ENCODE results near the gene SYNM. TPM values are rescaled to one million over a fixed set of nuclear protein-coding genes. Genes with fewer than 3 reads are reported as not detected.

SYNM gene
- total and polyA plus RNA-seq, 2 experiments from 2014 or later, result 9.7 to 13.8 TPM

- no peak for DNase-seq (ENCODE audit: low spot score)
- no peaks in the 10 kb centered on the region for H3K79me2 ChIP-seq
- H3K27ac ChIP-seq, result no peak overlapping the region
- no peaks in the 10 kb centered on the region for H3K9me2 ChIP-seq (replicated peaks; ENCODE audit: insufficient read depth)
- no peaks in the 10 kb centered on the region for H3K36me3 ChIP-seq (replicated peaks; ENCODE audit: insufficient read depth, low read depth)
- WGBS (ENCODE audit: low lambda C conversion rate, missing lambda C conversion rate), result 96% methylated on average over 10 of the region's 10 CpGs
- no peaks in the 10 kb centered on the region for H3K9me3 ChIP-seq (ENCODE audit: low read depth)
- H3K4me2 ChIP-seq, result no peak overlapping the region
- no peaks in the 10 kb centered on the region for H4K20me1 ChIP-seq (ENCODE audit: insufficient read depth, poor library complexity, severe bottlenecking)
- no peaks in the 10 kb centered on the region for H3K27me3 ChIP-seq
- TF ChIP-seq EZH2phosphoT487 (IDR thresholded peaks at IDR 0.05; ENCODE audit: low read depth, severe bottlenecking, unreplicated experiment), result no peak
- TF ChIP-seq CTCF (IDR thresholded peaks at IDR 0.05; ENCODE audit: poor library complexity), result no peak
- TF ChIP-seq EZH2 (IDR thresholded peaks at IDR 0.05; ENCODE audit: borderline replicate concordance), result no peak
- H2AFZ ChIP-seq, result no peak overlapping the region
- no peak overlapping the region for H3K4me3 ChIP-seq
- no peaks in the 10 kb centered on the region for H3K4me1 ChIP-seq (ENCODE audit: insufficient read depth)
Observed at GRCh38 chr15:99084965-99085364, 19.9 kb upstream of the SYNM start.

- Histone ChIP-seq H3K27ac (no peak overlapping the region), H2AFZ (no peak overlapping the region), H3K9me2 (replicated peaks; ENCODE audit: insufficient read depth) (no peaks in the 10 kb centered on the region), H3K4me2 (no peak overlapping the region), H3K79me2 (no peaks in the 10 kb centered on the region), H4K20me1 (ENCODE audit: insufficient read depth, poor library complexity, severe bottlenecking) (no peaks in the 10 kb centered on the region), H3K4me1 (ENCODE audit: insufficient read depth) (no peaks in the 10 kb centered on the region), H3K9me3 (ENCODE audit: low read depth) (no peaks in the 10 kb centered on the region), H3K36me3 (replicated peaks; ENCODE audit: insufficient read depth, low read depth) (no peaks in the 10 kb centered on the region), H3K4me3 (no peak overlapping the region), H3K27me3 (no peaks in the 10 kb centered on the region)
- DNase-seq (ENCODE audit: low spot score), result no peak
- 88% methylated on average over 8 of the region's 8 CpGs for WGBS (ENCODE audit: low lambda C conversion rate, missing lambda C conversion rate)
- TF ChIP-seq EZH2phosphoT487 (IDR thresholded peaks at IDR 0.05; ENCODE audit: low read depth, severe bottlenecking, unreplicated experiment) (no peak), EZH2 (IDR thresholded peaks at IDR 0.05; ENCODE audit: borderline replicate concordance) (no peak), CTCF (IDR thresholded peaks at IDR 0.05; ENCODE audit: poor library complexity) (no peak)
Observed at GRCh38 chr15:99085413-99086326, 19.2 kb upstream of the SYNM start.

- TF ChIP-seq EZH2phosphoT487 (IDR thresholded peaks at IDR 0.05; ENCODE audit: low read depth, severe bottlenecking, unreplicated experiment), result no peak
- no peak for TF ChIP-seq EZH2 (IDR thresholded peaks at IDR 0.05; ENCODE audit: borderline replicate concordance)
- Histone ChIP-seq H2AFZ (no peak overlapping the region), H4K20me1 (ENCODE audit: insufficient read depth, poor library complexity, severe bottlenecking) (no peaks in the 10 kb centered on the region), H3K36me3 (replicated peaks; ENCODE audit: insufficient read depth, low read depth) (no peaks in the 10 kb centered on the region), H3K4me2 (no peak overlapping the region), H3K27me3 (no peaks in the 10 kb centered on the region), H3K4me3 (no peak overlapping the region), H3K4me1 (ENCODE audit: insufficient read depth) (no peaks in the 10 kb centered on the region), H3K9me3 (ENCODE audit: low read depth) (no peaks in the 10 kb centered on the region), H3K27ac (no peak overlapping the region), H3K9me2 (replicated peaks; ENCODE audit: insufficient read depth) (no peaks in the 10 kb centered on the region), H3K79me2 (no peaks in the 10 kb centered on the region)
- WGBS (ENCODE audit: low lambda C conversion rate, missing lambda C conversion rate), result 89% methylated on average over 2 of the region's 2 CpGs
- no peak for DNase-seq (ENCODE audit: low spot score)
Observed at GRCh38 chr15:99086327-99086667, 18.6 kb upstream of the SYNM start.

- H2AFZ ChIP-seq, result no peak overlapping the region
- no peak overlapping the region for H3K27ac ChIP-seq
- no peaks in the 10 kb centered on the region for H3K27me3 ChIP-seq
- TF ChIP-seq CTCF (IDR thresholded peaks at IDR 0.05; ENCODE audit: poor library complexity) (no peak), EZH2phosphoT487 (IDR thresholded peaks at IDR 0.05; ENCODE audit: low read depth, severe bottlenecking, unreplicated experiment) (no peak)
- H3K36me3 ChIP-seq (replicated peaks; ENCODE audit: insufficient read depth, low read depth), result no peaks in the 10 kb centered on the region
- H3K79me2 ChIP-seq, result no peaks in the 10 kb centered on the region
- no peak overlapping the region for H3K4me3 ChIP-seq
- H3K9me2 ChIP-seq (replicated peaks; ENCODE audit: insufficient read depth), result no peaks in the 10 kb centered on the region
- 94% methylated on average over 11 of the region's 11 CpGs for WGBS (ENCODE audit: low lambda C conversion rate, missing lambda C conversion rate)
- DNase-seq (ENCODE audit: low spot score), result no peak
- H4K20me1 ChIP-seq (ENCODE audit: insufficient read depth, poor library complexity, severe bottlenecking), result no peaks in the 10 kb centered on the region
- H3K4me1 ChIP-seq (ENCODE audit: insufficient read depth), result no peaks in the 10 kb centered on the region
- H3K4me2 ChIP-seq, result no peak overlapping the region
- no peaks in the 10 kb centered on the region for H3K9me3 ChIP-seq (ENCODE audit: low read depth)
Observed at GRCh38 chr15:99087405-99087943, 17.4 kb upstream of the SYNM start.

Measured in hepatocyte (in vitro differentiated cells).